Measurements from ENCODE around the gene MGAT4D.
A peak's percentile ranks its signal among the peaks of the same experiment; 100 is the strongest.
"Not testable (repeated sequence)": the region's sequence is repeated elsewhere in the genome, so short reads cannot be mapped to it uniquely, and the experiment has no call there.

The MGAT4D gene

GRCh38 chr4:140448162-140448561, 49.9 kb downstream of the MGAT4D start:
- Histone ChIP-seq H4K91ac (ENCODE audit: low read depth, low read length, poor library complexity) (no peak overlapping the region), H3K36me3 (replicated peaks in 1 of 2; ENCODE audit: control insufficient read depth in 2 of 2, insufficient read depth in 2 of 2, low read length in 2 of 2) (no peaks in the 10 kb centered on the region), H2BK120ac (ENCODE audit: low read depth, low read length) (no peak overlapping the region), H3K23ac (ENCODE audit: low read depth, low read length, poor library complexity) (no peak overlapping the region), H2BK12ac (ENCODE audit: low read length) (no peak overlapping the region), H3K14ac (ENCODE audit: low read length) (no peak overlapping the region), H3K4ac (ENCODE audit: low read length) (no peak overlapping the region), H2BK15ac (ENCODE audit: low read length) (no peak overlapping the region), H2BK5ac (ENCODE audit: low read length) (no peak overlapping the region), H3K9me3 (replicated peaks in 1 of 2; ENCODE audit: control insufficient read depth in 2 of 2, insufficient read depth in 1 of 2, low read depth in 1 of 2, low read length in 2 of 2) (no peaks in the 10 kb centered on the region), H3K4me1 (ENCODE audit: control insufficient read depth in 2 of 2, insufficient read depth in 1 of 2, low read depth in 1 of 2, low read length in 2 of 2) (no peaks in the 10 kb centered on the region), H3K4me3 (ENCODE audit: low read length in 2 of 2) (no peak overlapping the region), H2AK5ac (ENCODE audit: low read depth, low read length) (no peak overlapping the region), H3K27ac (replicated peaks; ENCODE audit: low read length) (no peak overlapping the region), H3K18ac (ENCODE audit: low read length) (no peak overlapping the region), H4K8ac (ENCODE audit: low read depth, low read length) (no peak overlapping the region), H2AFZ (ENCODE audit: low read length) (no peak overlapping the region), H3K27me3 (ENCODE audit: control insufficient read depth in 3 of 3, insufficient read depth in 3 of 3, low read depth in 1 of 3, low read length in 3 of 3) (no peaks in the 10 kb centered on the region), H3K4me2 (ENCODE audit: insufficient read depth, low read length, poor library complexity, severe bottlenecking) (no peak overlapping the region), H3K79me1 (ENCODE audit: low read depth, low read length) (no peaks in the 10 kb centered on the region), H3K9ac (ENCODE audit: low read depth, low read length, poor library complexity) (no peak overlapping the region)
- WGBS, 2 donors (ENCODE audit: extremely low coverage in 2 of 2, insufficient read length in 2 of 2, insufficient replicate concordance in 1 of 2): no CpG with 5 or more reads among the region's 3 CpGs
- DNase-seq (ENCODE audit: low spot score): no peak

GRCh38 chr4:140444347-140444746, 53.7 kb downstream of the MGAT4D start:
- DNase-seq (ENCODE audit: low spot score); H3K4me1 ChIP-seq (ENCODE audit: control insufficient read depth in 2 of 2, insufficient read depth in 1 of 2, low read depth in 1 of 2, low read length in 2 of 2); H3K79me1 ChIP-seq (ENCODE audit: low read depth, low read length); H3K18ac ChIP-seq (ENCODE audit: low read length); H3K4me2 ChIP-seq (ENCODE audit: insufficient read depth, low read length, poor library complexity, severe bottlenecking); H3K14ac ChIP-seq (ENCODE audit: low read length); H3K9me3 ChIP-seq (replicated peaks in 1 of 2; ENCODE audit: control insufficient read depth in 2 of 2, insufficient read depth in 1 of 2, low read depth in 1 of 2, low read length in 2 of 2); H3K23ac ChIP-seq (ENCODE audit: low read depth, low read length, poor library complexity); H2BK120ac ChIP-seq (ENCODE audit: low read depth, low read length); H2BK5ac ChIP-seq (ENCODE audit: low read length); H3K4me3 ChIP-seq (ENCODE audit: low read length in 2 of 2); H3K36me3 ChIP-seq (replicated peaks in 1 of 2; ENCODE audit: control insufficient read depth in 2 of 2, insufficient read depth in 2 of 2, low read length in 2 of 2); H2BK12ac ChIP-seq (ENCODE audit: low read length); H2BK15ac ChIP-seq (ENCODE audit: low read length); H4K91ac ChIP-seq (ENCODE audit: low read depth, low read length, poor library complexity); H3K27ac ChIP-seq (replicated peaks; ENCODE audit: low read length); H4K8ac ChIP-seq (ENCODE audit: low read depth, low read length); H3K4ac ChIP-seq (ENCODE audit: low read length); H2AFZ ChIP-seq (ENCODE audit: low read length); H2AK5ac ChIP-seq (ENCODE audit: low read depth, low read length); H3K9ac ChIP-seq (ENCODE audit: low read depth, low read length, poor library complexity): not testable (repeated sequence)
- peaks cover 0 to 10% (median 0%) of the 10 kb centered on the region in 3 experiments for H3K27me3 ChIP-seq (ENCODE audit: control insufficient read depth in 3 of 3, insufficient read depth in 3 of 3, low read depth in 1 of 3, low read length in 3 of 3)
- WGBS, 2 donors (ENCODE audit: extremely low coverage in 2 of 2, insufficient read length in 2 of 2, insufficient replicate concordance in 1 of 2): no CpG with 5 or more reads among the region's 4 CpGs

- Histone ChIP-seq H2AFZ (ENCODE audit: low read length) (no peak overlapping the region), H4K8ac (ENCODE audit: low read depth, low read length) (no peak overlapping the region), H2BK15ac (ENCODE audit: low read length) (no peak overlapping the region), H3K4me3 (ENCODE audit: low read length in 2 of 2) (no peak overlapping the region), H3K9me3 (replicated peaks in 1 of 2; ENCODE audit: control insufficient read depth in 2 of 2, insufficient read depth in 1 of 2, low read depth in 1 of 2, low read length in 2 of 2) (no peaks in the 10 kb centered on the region), H3K27ac (replicated peaks; ENCODE audit: low read length) (no peak overlapping the region), H3K4ac (ENCODE audit: low read length) (no peak overlapping the region), H4K91ac (ENCODE audit: low read depth, low read length, poor library complexity) (no peak overlapping the region), H3K23ac (ENCODE audit: low read depth, low read length, poor library complexity) (no peak overlapping the region), H3K18ac (ENCODE audit: low read length) (no peak overlapping the region), H3K9ac (ENCODE audit: low read depth, low read length, poor library complexity) (no peak overlapping the region), H3K79me1 (ENCODE audit: low read depth, low read length) (no peaks in the 10 kb centered on the region), H3K36me3 (replicated peaks in 1 of 2; ENCODE audit: control insufficient read depth in 2 of 2, insufficient read depth in 2 of 2, low read length in 2 of 2) (no peaks in the 10 kb centered on the region), H3K27me3 (ENCODE audit: control insufficient read depth in 3 of 3, insufficient read depth in 3 of 3, low read depth in 1 of 3, low read length in 3 of 3) (peaks cover 0 to 22% (median 0%) of the 10 kb centered on the region in 3 experiments), H2BK120ac (ENCODE audit: low read depth, low read length) (no peak overlapping the region), H3K4me1 (ENCODE audit: control insufficient read depth in 2 of 2, insufficient read depth in 1 of 2, low read depth in 1 of 2, low read length in 2 of 2) (no peaks in the 10 kb centered on the region), H3K4me2 (ENCODE audit: insufficient read depth, low read length, poor library complexity, severe bottlenecking) (no peak overlapping the region), H3K14ac (ENCODE audit: low read length) (no peak overlapping the region), H2AK5ac (ENCODE audit: low read depth, low read length) (no peak overlapping the region), H2BK5ac (ENCODE audit: low read length) (no peak overlapping the region), H2BK12ac (ENCODE audit: low read length) (no peak overlapping the region)
- no peak for DNase-seq (ENCODE audit: low spot score)
These were observed 58.4 kb downstream of the MGAT4D start for GRCh38 chr4:140439644-140440142.

GRCh38 chr4:140427919-140428471, 70.1 kb downstream of the MGAT4D start:
- Histone ChIP-seq H3K4me3 (ENCODE audit: low read length in 2 of 2) (peak overlapping the region in 1 of 2 donors; percentile 98), H3K9ac (ENCODE audit: low read depth, low read length, poor library complexity) (no peak overlapping the region), H2BK15ac (ENCODE audit: low read length) (no peak overlapping the region), H2BK5ac (ENCODE audit: low read length) (no peak overlapping the region), H2AK5ac (ENCODE audit: low read depth, low read length) (no peak overlapping the region), H3K23ac (ENCODE audit: low read depth, low read length, poor library complexity) (no peak overlapping the region), H3K14ac (ENCODE audit: low read length) (no peak overlapping the region), H3K4ac (ENCODE audit: low read length) (no peak overlapping the region), H4K91ac (ENCODE audit: low read depth, low read length, poor library complexity) (no peak overlapping the region), H3K27me3 (ENCODE audit: control insufficient read depth in 3 of 3, insufficient read depth in 3 of 3, low read depth in 1 of 3, low read length in 3 of 3) (peaks cover 0 to 30% (median 0%) of the 10 kb centered on the region in 3 experiments), H3K18ac (ENCODE audit: low read length) (no peak overlapping the region), H3K36me3 (replicated peaks in 1 of 2; ENCODE audit: control insufficient read depth in 2 of 2, insufficient read depth in 2 of 2, low read length in 2 of 2) (peaks cover 0 to 2% of the 10 kb centered on the region in 2 donors), H2AFZ (ENCODE audit: low read length) (peak overlapping the region; percentile 100), H3K4me2 (ENCODE audit: insufficient read depth, low read length, poor library complexity, severe bottlenecking) (no peak overlapping the region), H3K4me1 (ENCODE audit: control insufficient read depth in 2 of 2, insufficient read depth in 1 of 2, low read depth in 1 of 2, low read length in 2 of 2) (peaks cover 0 to 2% of the 10 kb centered on the region in 2 donors), H3K9me3 (replicated peaks in 1 of 2; ENCODE audit: control insufficient read depth in 2 of 2, insufficient read depth in 1 of 2, low read depth in 1 of 2, low read length in 2 of 2) (no peaks in the 10 kb centered on the region), H4K8ac (ENCODE audit: low read depth, low read length) (no peak overlapping the region), H3K27ac (replicated peaks; ENCODE audit: low read length) (no peak overlapping the region), H2BK120ac (ENCODE audit: low read depth, low read length) (no peak overlapping the region), H3K79me1 (ENCODE audit: low read depth, low read length) (peaks cover 2% of the 10 kb centered on the region), H2BK12ac (ENCODE audit: low read length) (no peak overlapping the region)
- WGBS, 2 donors (ENCODE audit: extremely low coverage in 2 of 2, insufficient read length in 2 of 2, insufficient replicate concordance in 1 of 2): no CpG with 5 or more reads among the region's 7 CpGs
- DNase-seq (ENCODE audit: low spot score): no peak
